Prostate gland (tissue), 2 donors: Measurements from ENCODE around the gene DFFA.

Source experiments
- CTCF ChIP-seq, 4 experiments: fragments of 200-600 bp in 2 of 4; fragments of 450-650 bp in 2 of 4; sonication (generic) in 2 of 4; IDR thresholded peaks; 1 replicate in 3 of 4; 2 replicates in 1 of 4; pipeline ENCODE4 v1.5.1; 2016 to 2019; ENCODE audit warnings: antibody characterized with exemption in 4 of 4, mild to moderate bottlenecking in 2 of 4, moderate library complexity in 2 of 4
- POLR2A ChIP-seq: fragments of 450-650 bp; IDR thresholded peaks from one replicate; pipeline ENCODE4 v1.6.1; 2016; ENCODE audit warnings: antibody characterized with exemption, mild to moderate bottlenecking
- POLR2AphosphoS5 ChIP-seq: sonication (generic); formaldehyde crosslinking; IDR thresholded peaks from one replicate; pipeline ENCODE4 v1.6.1; 2017; ENCODE audit warnings: antibody characterized with exemption

GRCh38 chr1:10433790-10434189 is 38.5 kb downstream of the DFFA start:
- no peak for TF ChIP-seq CTCF (IDR thresholded peaks at IDR 0.05)
- TF ChIP-seq POLR2A: no peak
- TF ChIP-seq POLR2AphosphoS5: no peak
